ENCODE results near the gene FAM117A.

DNA sequence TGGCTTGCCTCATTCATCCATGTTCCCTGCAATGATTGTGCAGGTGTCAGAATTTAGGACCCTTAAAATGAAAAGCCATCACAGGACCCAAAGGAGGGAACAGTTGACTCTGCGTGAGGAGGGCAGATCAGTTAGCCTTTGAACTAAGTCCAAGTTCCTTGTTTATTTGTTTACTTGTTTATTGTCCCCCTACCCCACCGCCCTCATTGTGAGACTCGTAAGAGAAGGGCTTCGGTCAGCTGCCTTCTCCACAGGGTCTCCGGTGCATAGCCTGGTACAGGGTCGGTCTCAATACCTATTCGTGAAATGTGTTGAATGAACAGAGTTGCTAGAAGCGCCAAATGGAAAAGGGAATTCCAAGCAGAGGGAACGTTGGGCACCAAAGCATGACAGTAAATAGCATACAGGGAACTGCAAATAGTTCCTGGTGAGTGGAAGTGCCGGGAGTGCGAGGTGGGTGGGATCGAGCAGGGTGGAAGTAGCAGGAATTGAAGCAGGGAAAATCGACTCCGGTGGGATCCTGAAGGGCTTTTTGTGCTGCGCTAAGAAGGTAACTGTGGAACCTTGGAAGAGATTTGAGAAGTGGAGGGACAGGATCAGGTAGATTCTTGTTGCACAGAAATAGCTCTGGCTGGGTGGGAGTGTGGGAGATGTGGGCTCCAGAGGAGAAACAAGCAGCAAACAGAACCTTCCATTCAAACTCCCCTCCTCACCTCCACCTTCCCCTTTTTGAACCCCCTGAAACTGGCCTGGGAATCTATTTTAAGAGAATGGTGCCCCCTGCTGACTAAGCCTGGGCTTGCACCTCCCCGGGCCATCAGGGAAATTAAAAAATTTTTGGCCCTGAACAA lies 68.9 kb downstream of the FAM117A start:
- TF ChIP-seq, protein P1, sequence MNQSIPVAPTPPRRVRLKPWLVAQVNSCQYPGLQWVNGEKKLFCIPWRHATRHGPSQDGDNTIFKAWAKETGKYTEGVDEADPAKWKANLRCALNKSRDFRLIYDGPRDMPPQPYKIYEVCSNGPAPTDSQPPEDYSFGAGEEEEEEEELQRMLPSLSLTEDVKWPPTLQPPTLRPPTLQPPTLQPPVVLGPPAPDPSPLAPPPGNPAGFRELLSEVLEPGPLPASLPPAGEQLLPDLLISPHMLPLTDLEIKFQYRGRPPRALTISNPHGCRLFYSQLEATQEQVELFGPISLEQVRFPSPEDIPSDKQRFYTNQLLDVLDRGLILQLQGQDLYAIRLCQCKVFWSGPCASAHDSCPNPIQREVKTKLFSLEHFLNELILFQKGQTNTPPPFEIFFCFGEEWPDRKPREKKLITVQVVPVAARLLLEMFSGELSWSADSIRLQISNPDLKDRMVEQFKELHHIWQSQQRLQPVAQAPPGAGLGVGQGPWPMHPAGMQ (IDR thresholded peaks at IDR 0.05; ENCODE audit: borderline replicate concordance): no peak
- TF ChIP-seq ELK1 (IDR thresholded peaks at IDR 0.05; ENCODE audit: low read depth, low read length) (no peak), GABPA (IDR thresholded peaks at IDR 0.05; ENCODE audit: low read depth) (no peak), SRF (IDR thresholded peaks at IDR 0.05; ENCODE audit: low read depth in 2 of 2, low read length in 2 of 2) (no peak), FOS (IDR thresholded peaks at IDR 0.05; ENCODE audit: borderline replicate concordance, extremely low read depth, insufficient read length) (no peak), POLR2A (IDR thresholded peaks at IDR 0.05; ENCODE audit: low read depth, low read length) (no peak)
- TF ChIP-seq, protein P2, sequence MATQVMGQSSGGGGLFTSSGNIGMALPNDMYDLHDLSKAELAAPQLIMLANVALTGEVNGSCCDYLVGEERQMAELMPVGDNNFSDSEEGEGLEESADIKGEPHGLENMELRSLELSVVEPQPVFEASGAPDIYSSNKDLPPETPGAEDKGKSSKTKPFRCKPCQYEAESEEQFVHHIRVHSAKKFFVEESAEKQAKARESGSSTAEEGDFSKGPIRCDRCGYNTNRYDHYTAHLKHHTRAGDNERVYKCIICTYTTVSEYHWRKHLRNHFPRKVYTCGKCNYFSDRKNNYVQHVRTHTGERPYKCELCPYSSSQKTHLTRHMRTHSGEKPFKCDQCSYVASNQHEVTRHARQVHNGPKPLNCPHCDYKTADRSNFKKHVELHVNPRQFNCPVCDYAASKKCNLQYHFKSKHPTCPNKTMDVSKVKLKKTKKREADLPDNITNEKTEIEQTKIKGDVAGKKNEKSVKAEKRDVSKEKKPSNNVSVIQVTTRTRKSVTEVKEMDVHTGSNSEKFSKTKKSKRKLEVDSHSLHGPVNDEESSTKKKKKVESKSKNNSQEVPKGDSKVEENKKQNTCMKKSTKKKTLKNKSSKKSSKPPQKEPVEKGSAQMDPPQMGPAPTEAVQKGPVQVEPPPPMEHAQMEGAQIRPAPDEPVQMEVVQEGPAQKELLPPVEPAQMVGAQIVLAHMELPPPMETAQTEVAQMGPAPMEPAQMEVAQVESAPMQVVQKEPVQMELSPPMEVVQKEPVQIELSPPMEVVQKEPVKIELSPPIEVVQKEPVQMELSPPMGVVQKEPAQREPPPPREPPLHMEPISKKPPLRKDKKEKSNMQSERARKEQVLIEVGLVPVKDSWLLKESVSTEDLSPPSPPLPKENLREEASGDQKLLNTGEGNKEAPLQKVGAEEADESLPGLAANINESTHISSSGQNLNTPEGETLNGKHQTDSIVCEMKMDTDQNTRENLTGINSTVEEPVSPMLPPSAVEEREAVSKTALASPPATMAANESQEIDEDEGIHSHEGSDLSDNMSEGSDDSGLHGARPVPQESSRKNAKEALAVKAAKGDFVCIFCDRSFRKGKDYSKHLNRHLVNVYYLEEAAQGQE (IDR thresholded peaks at IDR 0.05; ENCODE audit: low read depth, low read length): no peak

All from GM12878 (cell line).